ENCODE data around the gene ATXN1. TPM values are rescaled to one million over a fixed set of nuclear protein-coding genes. Genes with fewer than 3 reads are reported as not detected.

The ATXN1 gene
- total RNA-seq, 1 experiment from 2014 or later, result 16.5 TPM

- no peaks in the 10 kb centered on the region for H3K9me3 Mint-ChIP-seq (ENCODE audit: unreplicated experiment)
- POLR2A ChIA-PET, result no interaction called here
- peaks cover 6% of the 10 kb centered on the region for H3K4me1 Mint-ChIP-seq (ENCODE audit: insufficient read depth, unreplicated experiment)
- CTCF ChIA-PET, result interaction anchor here (0.6 kb wide), 1 partner anchor 230 kb away, joined by 3 read pairs; no protein-coding TSS in a partner anchor
- no peak overlapping the region for H3K27ac Mint-ChIP-seq (ENCODE audit: low read depth, unreplicated experiment)
- no peaks in the 10 kb centered on the region for H3K27me3 Mint-ChIP-seq (ENCODE audit: insufficient read depth, unreplicated experiment)
- no peak overlapping the region for H3K4me3 Mint-ChIP-seq (ENCODE audit: unreplicated experiment)
- no TSS peak for BruUV-seq (replicated peaks)
- no peaks in the 10 kb centered on the region for H3K36me3 Mint-ChIP-seq (ENCODE audit: insufficient read depth, unreplicated experiment)
- TF ChIP-seq CTCF (IDR thresholded peaks at IDR 0.05; ENCODE audit: unreplicated experiment), result no peak
- DNase-seq (ENCODE audit: unreplicated experiment), result no peak
- intact Hi-C loops (cut with micrococcal nuclease), result no loop called here
These were observed 339.7 kb downstream of the ATXN1 start for GRCh38 chr6:16421462-16421960.

- Mint-ChIP-seq H3K27ac (ENCODE audit: low read depth, unreplicated experiment) (no peak overlapping the region), H3K27me3 (ENCODE audit: insufficient read depth, unreplicated experiment) (no peaks in the 10 kb centered on the region), H3K4me3 (ENCODE audit: unreplicated experiment) (no peak overlapping the region), H3K4me1 (ENCODE audit: insufficient read depth, unreplicated experiment) (peaks cover 6% of the 10 kb centered on the region), H3K36me3 (ENCODE audit: insufficient read depth, unreplicated experiment) (no peaks in the 10 kb centered on the region), H3K9me3 (ENCODE audit: unreplicated experiment) (no peaks in the 10 kb centered on the region)
- DNase-seq (ENCODE audit: unreplicated experiment), result no peak
- no peak for TF ChIP-seq CTCF (IDR thresholded peaks at IDR 0.05; ENCODE audit: unreplicated experiment)
- POLR2A ChIA-PET, result interaction anchor here (0.7 kb wide), 2 partner anchors 43 to 162 kb away, joined by 3 to 4 read pairs; no protein-coding TSS in a partner anchor
- CTCF ChIA-PET, result interaction anchor here (0.6 to 1.4 kb wide), 4 partner anchors 10 to 231 kb away, joined by 3 read pairs; no protein-coding TSS in a partner anchor
- intact Hi-C loops (cut with micrococcal nuclease), result no loop called here
- BruUV-seq (replicated peaks), result no TSS peak
These were observed 340.4 kb downstream of the ATXN1 start for GRCh38 chr6:16420715-16421461.

- POLR2A ChIA-PET, result interaction anchor here (0.7 kb wide), 1 partner anchor 44 kb away, joined by 3 read pairs; no protein-coding TSS in a partner anchor
- CTCF ChIA-PET, result interaction anchor here (0.7 to 1.4 kb wide), 4 partner anchors 9 to 88 kb away, joined by 3 read pairs; no protein-coding TSS in a partner anchor
- Mint-ChIP-seq H3K27ac (ENCODE audit: low read depth, unreplicated experiment) (no peak overlapping the region), H3K4me3 (ENCODE audit: unreplicated experiment) (no peak overlapping the region), H3K27me3 (ENCODE audit: insufficient read depth, unreplicated experiment) (no peaks in the 10 kb centered on the region), H3K4me1 (ENCODE audit: insufficient read depth, unreplicated experiment) (peaks cover 6% of the 10 kb centered on the region), H3K36me3 (ENCODE audit: insufficient read depth, unreplicated experiment) (no peaks in the 10 kb centered on the region), H3K9me3 (ENCODE audit: unreplicated experiment) (no peaks in the 10 kb centered on the region)
- TF ChIP-seq CTCF (IDR thresholded peaks at IDR 0.05; ENCODE audit: unreplicated experiment), result no peak
- no TSS peak for BruUV-seq (replicated peaks)
- intact Hi-C loops (cut with micrococcal nuclease), result no loop called here
- no peak for DNase-seq (ENCODE audit: unreplicated experiment)
These were observed 340.9 kb downstream of the ATXN1 start for GRCh38 chr6:16420337-16420714.

GRCh38 chr6:16419636-16420336, 341.5 kb downstream of the ATXN1 start:
- POLR2A ChIA-PET, result no interaction called here
- intact Hi-C loops (cut with micrococcal nuclease), result no loop called here
- no peaks in the 10 kb centered on the region for H3K36me3 Mint-ChIP-seq (ENCODE audit: insufficient read depth, unreplicated experiment)

More at GRCh38 chr6:16419636-16420336, 341.5 kb downstream of the ATXN1 start:
- Mint-ChIP-seq H3K9me3 (ENCODE audit: unreplicated experiment) (no peaks in the 10 kb centered on the region), H3K27me3 (ENCODE audit: insufficient read depth, unreplicated experiment) (no peaks in the 10 kb centered on the region), H3K27ac (ENCODE audit: low read depth, unreplicated experiment) (no peak overlapping the region), H3K4me1 (ENCODE audit: insufficient read depth, unreplicated experiment) (peaks cover 6% of the 10 kb centered on the region), H3K4me3 (ENCODE audit: unreplicated experiment) (no peak overlapping the region)
- CTCF ChIA-PET, result interaction anchor here (0.6 to 1.4 kb wide), 5 partner anchors 11 to 87 kb away, joined by 3 read pairs; no protein-coding TSS in a partner anchor
- TF ChIP-seq CTCF (IDR thresholded peaks at IDR 0.05; ENCODE audit: unreplicated experiment), result no peak
- no peak for DNase-seq (ENCODE audit: unreplicated experiment)
- no TSS peak for BruUV-seq (replicated peaks)
